ENCODE measurements around the gene OPRD1.

GRCh38 chr1:28885977-28886730, 74.2 kb downstream of the OPRD1 start:
- no peak for TF ChIP-seq EP300 (IDR thresholded peaks at IDR 0.05; ENCODE audit: borderline replicate concordance)
- no peak for TF ChIP-seq REST (IDR thresholded peaks at IDR 0.05; ENCODE audit: low read depth)
- TF ChIP-seq, protein P1, sequence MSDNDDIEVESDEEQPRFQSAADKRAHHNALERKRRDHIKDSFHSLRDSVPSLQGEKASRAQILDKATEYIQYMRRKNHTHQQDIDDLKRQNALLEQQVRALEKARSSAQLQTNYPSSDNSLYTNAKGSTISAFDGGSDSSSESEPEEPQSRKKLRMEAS (IDR thresholded peaks at IDR 0.05): no peak
- TF ChIP-seq TEAD4 (IDR thresholded peaks at IDR 0.05): no peak
- TF ChIP-seq, protein P2, sequence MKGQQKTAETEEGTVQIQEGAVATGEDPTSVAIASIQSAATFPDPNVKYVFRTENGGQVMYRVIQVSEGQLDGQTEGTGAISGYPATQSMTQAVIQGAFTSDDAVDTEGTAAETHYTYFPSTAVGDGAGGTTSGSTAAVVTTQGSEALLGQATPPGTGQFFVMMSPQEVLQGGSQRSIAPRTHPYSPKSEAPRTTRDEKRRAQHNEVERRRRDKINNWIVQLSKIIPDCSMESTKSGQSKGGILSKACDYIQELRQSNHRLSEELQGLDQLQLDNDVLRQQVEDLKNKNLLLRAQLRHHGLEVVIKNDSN (IDR thresholded peaks at IDR 0.05): no peak
- TF ChIP-seq TCF12 (IDR thresholded peaks at IDR 0.05; ENCODE audit: low read depth): no peak
- no peak for TF ChIP-seq FOXM1 (IDR thresholded peaks at IDR 0.05; ENCODE audit: borderline replicate concordance, low read depth)
- TF ChIP-seq RAD21 (IDR thresholded peaks at IDR 0.05; ENCODE audit: low read depth): no peak
- no peak for TF ChIP-seq CREB1 (IDR thresholded peaks at IDR 0.05; ENCODE audit: low read depth)
- TF ChIP-seq CEBPB (IDR thresholded peaks at IDR 0.05): no peak

All from Ishikawa (cell line).